Right atrium auricular region (tissue), 2 donors: ENCODE results near the gene GALNT10. TPM values are rescaled to one million over a fixed set of nuclear protein-coding genes. Genes with fewer than 3 reads are reported as not detected.

Experiments used
- DNase-seq: peaks from one replicate; pipeline ENCODE4 v3.0.0-alpha.2; 2019; ENCODE audit warnings: low spot score
- H3K27ac ChIP-seq, 2 donors: fragments of 200-600 bp; sonication (generic); 1 replicate in 1 of 2; 2 replicates in 1 of 2; pipeline ENCODE4 v1.5.1; 2016 to 2019
- H3K27me3 ChIP-seq, 2 donors: fragments of 200-600 bp; sonication (generic); one replicate each; pipeline versions ENCODE4 v1.5.1 to v1.6.0; 2017 to 2019
- H3K36me3 ChIP-seq: fragments of 200-600 bp; sonication (generic); one replicate; pipeline ENCODE4 v1.5.1; 2016
- H3K4me1 ChIP-seq, 2 donors: fragments of 200-600 bp; sonication (generic); one replicate each; pipeline versions ENCODE4 v1.5.1 to v1.6.0; 2017 to 2019
- H3K4me3 ChIP-seq, 2 donors: fragments of 200-600 bp; sonication (generic); 1 replicate in 1 of 2; 2 replicates in 1 of 2; pipeline ENCODE4 v1.5.1; 2017 to 2019; ENCODE audit warnings: mild to moderate bottlenecking in 1 of 2, moderate library complexity in 1 of 2
- H3K9me3 ChIP-seq, 2 donors: fragments of 200-600 bp; sonication (generic); one replicate each; pipeline ENCODE4 v1.5.1; 2019
- total RNA-seq, 2 donors: library from RNA; depleted of rRNA; stranded (reverse); fragments of >200 nt; gene quantifications; one replicate each; pipeline ENCODE4 v1.1.0, GENCODE V29; 2016
- TF ChIP-seq, protein P1 (sequence below), 2 donors: fragments of 200-600 bp; sonication (generic); IDR thresholded peaks; one replicate each; pipeline ENCODE4 v1.5.1; 2019; ENCODE audit warnings: antibody characterized with exemption in 2 of 2

The GALNT10 gene
- total RNA-seq, 2 donors from 2014 or later, result 13.2 to 18.4 TPM

- no peaks in the 10 kb centered on the region for H3K36me3 ChIP-seq
- TF ChIP-seq, protein P1, sequence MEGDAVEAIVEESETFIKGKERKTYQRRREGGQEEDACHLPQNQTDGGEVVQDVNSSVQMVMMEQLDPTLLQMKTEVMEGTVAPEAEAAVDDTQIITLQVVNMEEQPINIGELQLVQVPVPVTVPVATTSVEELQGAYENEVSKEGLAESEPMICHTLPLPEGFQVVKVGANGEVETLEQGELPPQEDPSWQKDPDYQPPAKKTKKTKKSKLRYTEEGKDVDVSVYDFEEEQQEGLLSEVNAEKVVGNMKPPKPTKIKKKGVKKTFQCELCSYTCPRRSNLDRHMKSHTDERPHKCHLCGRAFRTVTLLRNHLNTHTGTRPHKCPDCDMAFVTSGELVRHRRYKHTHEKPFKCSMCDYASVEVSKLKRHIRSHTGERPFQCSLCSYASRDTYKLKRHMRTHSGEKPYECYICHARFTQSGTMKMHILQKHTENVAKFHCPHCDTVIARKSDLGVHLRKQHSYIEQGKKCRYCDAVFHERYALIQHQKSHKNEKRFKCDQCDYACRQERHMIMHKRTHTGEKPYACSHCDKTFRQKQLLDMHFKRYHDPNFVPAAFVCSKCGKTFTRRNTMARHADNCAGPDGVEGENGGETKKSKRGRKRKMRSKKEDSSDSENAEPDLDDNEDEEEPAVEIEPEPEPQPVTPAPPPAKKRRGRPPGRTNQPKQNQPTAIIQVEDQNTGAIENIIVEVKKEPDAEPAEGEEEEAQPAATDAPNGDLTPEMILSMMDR (IDR thresholded peaks at IDR 0.05), result no peak
- no peak overlapping the region for H3K27ac ChIP-seq
- DNase-seq, result no peak
- H3K9me3 ChIP-seq, result no peaks in the 10 kb centered on the region
- H3K4me1 ChIP-seq, result no peaks in the 10 kb centered on the region
- no peak overlapping the region for H3K4me3 ChIP-seq
- H3K27me3 ChIP-seq, result no peaks in the 10 kb centered on the region
These were observed 120.8 kb downstream of the GALNT10 start for GRCh38 chr5:154311362-154311761.

DNA sequence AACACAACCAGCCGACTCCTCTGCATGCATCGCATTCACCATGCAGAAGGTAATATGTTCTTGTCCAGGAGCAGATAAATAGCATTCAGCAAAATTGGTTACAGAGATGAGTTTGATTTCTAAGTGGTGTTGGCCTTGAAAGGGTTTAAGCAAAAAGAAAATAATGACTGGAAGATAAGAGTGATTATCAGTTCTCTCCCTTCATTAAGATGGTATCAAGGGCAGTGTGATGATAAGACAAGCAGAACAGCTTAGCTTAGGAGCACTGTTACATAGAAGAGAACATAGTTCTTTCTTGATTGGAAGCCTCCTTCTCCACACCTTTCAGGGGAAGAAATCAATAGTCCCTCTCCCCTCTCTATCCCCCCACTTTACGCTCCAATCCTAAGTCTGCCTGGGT lies 121.5 kb downstream of the GALNT10 start:
- Histone ChIP-seq H3K4me1 (no peaks in the 10 kb centered on the region), H3K27me3 (no peaks in the 10 kb centered on the region), H3K4me3 (no peak overlapping the region), H3K27ac (no peak overlapping the region), H3K36me3 (no peaks in the 10 kb centered on the region), H3K9me3 (no peaks in the 10 kb centered on the region)
- DNase-seq, result no peak
- TF ChIP-seq, protein P1 (IDR thresholded peaks at IDR 0.05), result no peak

DNA sequence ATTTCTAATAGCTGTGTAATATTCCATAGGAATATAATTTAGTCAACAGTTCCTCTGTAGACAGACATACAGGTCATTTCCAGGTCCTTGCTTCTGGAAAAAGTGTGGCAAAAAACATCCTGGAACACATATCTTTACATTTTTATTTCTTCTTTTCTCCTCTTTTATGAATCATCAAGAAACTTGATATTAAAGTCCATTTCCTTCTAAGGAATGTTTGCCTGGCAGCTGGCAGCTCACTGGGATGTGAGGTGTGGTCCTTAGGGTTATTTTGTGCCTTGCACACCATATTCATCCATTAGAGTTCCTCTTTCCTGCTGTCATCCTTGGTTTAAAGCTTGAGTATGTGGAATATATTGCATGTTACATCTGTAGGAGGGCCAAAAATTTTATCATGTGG lies 122.0 kb downstream of the GALNT10 start:
- Histone ChIP-seq H3K9me3 (no peaks in the 10 kb centered on the region), H3K4me3 (no peak overlapping the region), H3K4me1 (no peaks in the 10 kb centered on the region), H3K36me3 (no peaks in the 10 kb centered on the region), H3K27me3 (no peaks in the 10 kb centered on the region), H3K27ac (no peak overlapping the region)
- no peak for DNase-seq
- TF ChIP-seq, protein P1 (IDR thresholded peaks at IDR 0.05), result no peak

DNA sequence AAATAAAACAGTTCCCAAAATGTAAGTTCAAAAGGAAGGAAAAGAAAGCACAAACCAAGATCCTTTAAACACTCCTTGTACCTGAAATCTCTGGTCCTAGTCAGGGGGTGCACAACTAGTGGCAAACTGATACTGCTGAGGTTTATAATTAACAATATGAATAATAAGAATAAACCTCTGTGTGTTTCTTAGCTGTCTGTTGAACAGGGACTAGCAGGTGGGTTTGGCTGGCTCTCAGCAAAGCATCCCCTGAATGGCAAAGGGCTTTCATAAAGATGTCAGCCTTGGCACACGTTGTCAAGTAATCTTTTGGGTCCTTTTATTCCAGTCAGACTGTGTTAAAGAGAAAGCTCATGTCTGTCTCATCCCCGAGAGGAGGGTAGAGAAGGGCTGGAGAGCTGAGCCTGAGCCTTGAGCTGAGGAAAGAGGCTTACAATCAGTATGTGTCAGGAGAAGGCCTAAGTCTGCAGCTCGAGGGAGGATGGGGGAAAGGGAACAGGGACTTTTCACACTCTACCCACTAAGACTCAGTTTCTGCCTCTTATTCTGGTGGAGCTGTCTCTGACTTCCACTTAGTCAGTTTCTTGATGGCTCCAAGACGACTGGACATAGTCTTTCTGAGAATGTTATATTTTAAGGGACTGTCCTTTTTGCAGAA lies 123.0 kb downstream of the GALNT10 start:
- H3K4me3 ChIP-seq, result no peak overlapping the region
- H3K4me1 ChIP-seq, result no peaks in the 10 kb centered on the region
- TF ChIP-seq, protein P1 (IDR thresholded peaks at IDR 0.05), result no peak
- no peak overlapping the region for H3K27ac ChIP-seq
- H3K9me3 ChIP-seq, result no peaks in the 10 kb centered on the region
- H3K27me3 ChIP-seq, result no peaks in the 10 kb centered on the region
- no peaks in the 10 kb centered on the region for H3K36me3 ChIP-seq
- DNase-seq, result no peak

GRCh38 chr5:154315196-154315595 lies 124.7 kb downstream of the GALNT10 start:
- Histone ChIP-seq H3K27ac (no peak overlapping the region), H3K27me3 (no peaks in the 10 kb centered on the region), H3K9me3 (no peaks in the 10 kb centered on the region), H3K36me3 (no peaks in the 10 kb centered on the region), H3K4me3 (no peak overlapping the region), H3K4me1 (no peaks in the 10 kb centered on the region)
- DNase-seq, result no peak
- TF ChIP-seq, protein P1 (IDR thresholded peaks at IDR 0.05), result no peak

GRCh38 chr5:154315756-154316155 lies 125.2 kb downstream of the GALNT10 start:
- Histone ChIP-seq H3K27me3 (no peaks in the 10 kb centered on the region), H3K4me3 (no peak overlapping the region), H3K36me3 (no peaks in the 10 kb centered on the region), H3K4me1 (no peaks in the 10 kb centered on the region), H3K9me3 (no peaks in the 10 kb centered on the region), H3K27ac (no peak overlapping the region)
- DNase-seq, result no peak
- TF ChIP-seq, protein P1 (IDR thresholded peaks at IDR 0.05), result no peak
